Measurements from ENCODE around the gene MARK2. TPM values are rescaled to one million over a fixed set of nuclear protein-coding genes. Genes with fewer than 3 reads are reported as not detected.
A peak's percentile ranks its signal among the peaks of the same experiment; 100 is the strongest.

Gene MARK2
- polyA plus RNA-seq, 1 of the 3 experiments (the other 2 are of a cell fraction), result 18.8 TPM

DNA sequence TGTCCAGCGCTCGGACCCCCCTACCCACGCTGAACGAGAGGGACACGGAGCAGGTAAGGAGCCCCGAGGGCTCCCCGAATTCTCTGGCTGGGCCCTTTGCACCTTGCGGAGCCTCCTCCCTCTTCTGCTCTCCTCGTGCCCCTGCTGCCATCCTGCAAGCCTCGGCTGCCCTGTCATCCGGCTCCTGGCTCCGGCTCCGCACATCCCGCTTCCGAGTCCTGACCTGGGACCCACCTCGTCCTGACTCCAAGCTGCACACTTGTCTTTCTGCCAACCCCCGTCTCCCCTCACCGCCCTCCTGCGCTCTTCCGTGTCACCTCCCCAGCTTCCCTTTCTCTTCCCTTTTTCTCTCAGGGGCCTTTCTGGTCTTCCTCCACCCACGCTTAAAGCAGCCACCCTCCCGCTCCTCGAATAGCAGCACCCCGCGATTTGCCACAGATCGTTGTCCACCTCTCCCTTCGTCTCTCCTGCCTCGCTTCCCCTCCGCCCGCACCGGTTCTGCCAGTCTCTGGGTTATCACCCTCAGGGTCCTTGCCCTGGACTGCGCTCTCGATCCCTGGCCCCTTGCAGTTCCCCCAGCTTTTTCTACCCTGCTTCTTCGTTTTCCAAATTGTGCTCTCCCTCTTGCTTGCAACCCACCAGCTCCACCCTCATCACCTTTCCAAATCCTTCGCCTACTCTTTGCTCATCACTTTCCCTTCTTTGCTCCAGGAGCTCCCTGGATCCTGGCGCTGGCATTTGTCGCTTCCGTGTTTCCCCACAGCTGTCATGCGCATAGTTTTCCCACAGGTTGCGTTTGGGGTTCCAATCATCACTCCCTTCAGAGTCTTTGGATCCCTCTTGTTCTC lies 822 bp downstream of the MARK2 start:
- H3K79me2 ChIP-seq (ENCODE audit: insufficient read depth), result peaks cover 56% of the 10 kb centered on the region
- no peaks in the 10 kb centered on the region for H3K9me2 ChIP-seq
- peak overlapping the region; percentile 85 for H3K9ac ChIP-seq
- H3K4me1 ChIP-seq (ENCODE audit: control insufficient read depth in 1 of 2, insufficient read depth in 2 of 2, low read depth in 1 of 2, low read length in 1 of 2), result peaks cover 14 to 28% of the 10 kb centered on the region in 2 experiments; a peak in 3 of 4 replicates
- no peaks in the 10 kb centered on the region for H3K9me3 ChIP-seq
- H3F3A ChIP-seq (replicated peaks; ENCODE audit: insufficient read depth), result peaks cover 13% of the 10 kb centered on the region
- peaks cover 12% of the 10 kb centered on the region in 2 experiments for H3K36me3 ChIP-seq (replicated peaks in 1 of 2; ENCODE audit: control insufficient read depth in 1 of 2, insufficient read depth in 2 of 2, low read length in 1 of 2)
- TF ChIP-seq RAD21 (IDR thresholded peaks at IDR 0.05; ENCODE audit: low read length) (no peak), NFIC (IDR thresholded peaks at IDR 0.05; ENCODE audit: borderline replicate concordance) (no peak), POLR2AphosphoS5 (IDR thresholded peaks at IDR 0.05; ENCODE audit: low read depth, low read length) (no peak), RXRA (IDR thresholded peaks at IDR 0.05; ENCODE audit: borderline replicate concordance, low read depth) (no peak), ELF1 (IDR thresholded peaks at IDR 0.05) (no peak)
- DNase-seq, result no peak
- WGBS (ENCODE audit: low lambda C conversion rate), result 4% methylated on average over 38 of the region's 40 CpGs
- peak overlapping the region; percentile 94 for H3K4me2 ChIP-seq
- H3K27me3 ChIP-seq (ENCODE audit: insufficient read depth), result no peaks in the 10 kb centered on the region
- ChIA-PET POLR2A (interaction anchor here (1.0 to 1.8 kb wide), 5 partner anchors 27 to 341 kb away, joined by 3 to 8 read pairs (median 4); partner anchors contain the start of gene RCOR2), CTCF (interaction anchor here (0.6 to 6.7 kb wide), 7 partner anchors 8 to 144 kb away, joined by 3 to 162 read pairs (median 7); partner anchors contain the start of gene RCOR2)
- H4K20me1 ChIP-seq (ENCODE audit: insufficient read depth), result peaks cover 50% of the 10 kb centered on the region
- H3K4me3 ChIP-seq (ENCODE audit: low read depth in 2 of 2, low read length in 1 of 2), result peak overlapping the region; percentile 77 to 83
- no peak overlapping the region for H2AFZ ChIP-seq (ENCODE audit: low read depth)
- H3K27ac ChIP-seq (ENCODE audit: low read depth in 2 of 2, low read length in 1 of 2), result peak overlapping the region; percentile 46 to 78; a peak in 3 of 4 replicates

- Histone ChIP-seq H3F3A (replicated peaks; ENCODE audit: insufficient read depth) (peaks cover 21% of the 10 kb centered on the region), H2AFZ (ENCODE audit: low read depth) (no peak overlapping the region), H3K79me2 (ENCODE audit: insufficient read depth) (peaks cover 64% of the 10 kb centered on the region), H3K9me2 (no peaks in the 10 kb centered on the region), H4K20me1 (ENCODE audit: insufficient read depth) (peaks cover 58% of the 10 kb centered on the region), H3K4me1 (ENCODE audit: control insufficient read depth in 1 of 2, insufficient read depth in 2 of 2, low read depth in 1 of 2, low read length in 1 of 2) (peaks cover 21 to 28% of the 10 kb centered on the region in 2 experiments; a peak in 3 of 4 replicates), H3K36me3 (replicated peaks in 1 of 2; ENCODE audit: control insufficient read depth in 1 of 2, insufficient read depth in 2 of 2, low read length in 1 of 2) (peaks cover 12 to 16% of the 10 kb centered on the region in 2 experiments), H3K9me3 (no peaks in the 10 kb centered on the region), H3K27ac (ENCODE audit: low read depth in 2 of 2, low read length in 1 of 2) (peak overlapping the region in 1 of 2 experiments; percentile 41; a peak in 1 of 4 replicates), H3K4me3 (ENCODE audit: low read depth in 2 of 2, low read length in 1 of 2) (peak overlapping the region; percentile 77 to 83), H3K9ac (peak overlapping the region; percentile 85), H3K27me3 (ENCODE audit: insufficient read depth) (no peaks in the 10 kb centered on the region), H3K4me2 (peak overlapping the region; percentile 94)
- CTCF ChIA-PET, result interaction anchor here (1.0 to 6.7 kb wide), 5 partner anchors 8 to 312 kb away, joined by 3 to 162 read pairs (median 7); partner anchors contain the start of gene RCOR2
- POLR2A ChIA-PET, result interaction anchor here (1.0 to 1.6 kb wide), 2 partner anchors 28 to 340 kb away, joined by 3 to 4 read pairs; no protein-coding TSS in a partner anchor
- no peak for DNase-seq
- TF ChIP-seq FOXJ3 (CRISPR knock-in tag; IDR thresholded peaks at IDR 0.05) (no peak), ZBTB33 (IDR thresholded peaks at IDR 0.05; ENCODE audit: borderline replicate concordance, low read depth) (no peak), CTCF (IDR thresholded peaks at IDR 0.05) (no peak), CHD2 (IDR thresholded peaks at IDR 0.05; ENCODE audit: low read length, partially characterized antibody) (no peak), RFX5 (IDR thresholded peaks at IDR 0.05; ENCODE audit: low read length) (no peak), FOXM1 (IDR thresholded peaks at IDR 0.05; ENCODE audit: low read depth) (no peak), SMC3 (IDR thresholded peaks at IDR 0.05; ENCODE audit: low read depth, low read length) (no peak), TEAD4 (IDR thresholded peaks at IDR 0.05; ENCODE audit: borderline replicate concordance, insufficient read depth) (no peak)
- WGBS (ENCODE audit: low lambda C conversion rate), result 29% methylated on average over 13 of the region's 13 CpGs
These were observed 1.6 kb downstream of the MARK2 start for GRCh38 chr11:63840356-63841060.

Measured in SK-N-SH (cell line).